ENCODE data around the gene SMARCD2.
"Not testable (repeated sequence)": the region's sequence is repeated elsewhere in the genome, so short reads cannot be mapped to it uniquely, and the experiment has no call there.

The SMARCD2 gene

DNA sequence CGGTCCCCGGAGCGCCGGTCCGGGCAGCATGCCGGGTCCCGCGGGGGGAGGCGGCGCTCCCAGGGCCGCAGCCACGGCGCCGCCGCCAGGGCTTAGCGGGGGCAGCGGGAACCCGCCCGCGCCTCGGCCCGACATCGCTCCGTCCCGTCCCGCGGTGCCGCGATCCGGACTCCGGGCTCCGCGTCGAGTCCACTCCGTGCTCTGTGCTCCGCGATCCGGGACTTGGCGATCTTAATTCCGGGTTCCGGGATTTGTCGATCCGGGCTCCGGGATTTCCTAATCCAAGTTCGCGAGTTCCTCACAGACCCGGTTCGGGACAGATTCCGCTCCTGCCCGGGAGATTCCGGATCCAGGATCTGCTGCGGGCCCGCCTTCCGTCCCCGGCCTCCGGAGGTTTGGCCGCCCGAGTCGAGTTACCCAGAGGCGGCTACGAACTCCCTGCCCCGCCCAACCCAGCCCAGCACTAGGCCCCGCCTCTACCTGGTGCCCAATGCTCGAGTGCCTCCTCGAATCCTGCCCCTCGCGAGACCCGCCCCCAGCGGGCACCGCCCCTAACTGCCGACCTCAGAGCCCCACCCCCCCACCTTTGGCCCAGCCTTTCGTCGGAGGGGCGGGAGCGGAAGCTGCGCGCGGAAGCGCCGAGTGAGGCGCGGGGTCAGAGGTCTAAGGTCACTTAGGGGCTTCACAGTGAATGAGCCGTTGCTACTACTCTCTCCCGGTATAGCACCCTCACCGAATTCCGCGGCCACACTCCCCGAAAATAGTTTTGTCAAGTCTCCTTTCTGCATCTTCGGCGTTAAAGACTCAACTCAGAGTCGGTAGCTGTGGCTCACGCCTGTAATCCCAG lies at the start of gene SMARCD2:
TSS of gene SMARCD2 (minus strand) at position 146 of the 847 bp plus-strand sequence. CDS start at position 135, 11 bp downstream.
- DNase-seq (ENCODE audit: low read depth), result peak; percentile 95

DNA sequence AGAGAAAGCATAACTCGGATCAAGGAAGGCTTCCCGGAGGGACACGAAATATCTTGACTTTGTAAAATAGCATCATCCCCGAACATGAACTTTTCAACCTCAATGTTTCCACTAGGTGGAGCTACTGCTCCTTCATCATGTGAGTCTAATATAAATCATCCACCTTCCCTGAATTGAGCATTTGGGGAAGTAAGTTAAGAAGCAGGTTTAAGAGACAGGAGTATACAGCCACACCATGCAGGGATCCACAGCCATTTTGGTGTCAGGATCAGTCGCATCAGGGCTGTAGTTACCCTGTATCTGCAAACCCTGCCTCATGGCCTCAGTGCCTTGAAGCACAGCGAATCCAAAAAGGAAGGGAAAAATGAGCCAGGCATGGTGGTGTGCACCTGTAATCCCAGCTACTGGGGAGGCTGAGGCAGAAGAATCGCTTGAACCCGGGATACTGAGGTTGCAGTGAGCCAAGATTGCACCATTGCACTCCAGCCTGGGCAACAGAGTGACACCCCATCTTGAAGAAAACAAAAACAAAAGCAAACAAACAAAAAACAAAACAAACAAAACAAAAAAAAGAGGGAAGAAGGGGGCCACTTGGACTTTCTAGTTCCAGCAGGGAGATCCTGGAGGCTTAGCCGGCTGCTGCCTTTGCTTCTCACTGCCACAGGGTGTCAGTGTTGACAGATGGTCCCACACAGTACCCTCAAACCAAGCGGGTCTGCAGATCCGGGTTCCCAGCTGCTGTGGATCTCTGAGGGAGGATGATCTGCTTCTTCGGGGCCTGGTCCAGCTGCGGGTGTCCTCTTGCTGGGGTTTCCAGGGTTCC lies 46.8 kb upstream of the SMARCD2 start:
- DNase-seq (ENCODE audit: low read depth), result not testable (repeated sequence)

DNA sequence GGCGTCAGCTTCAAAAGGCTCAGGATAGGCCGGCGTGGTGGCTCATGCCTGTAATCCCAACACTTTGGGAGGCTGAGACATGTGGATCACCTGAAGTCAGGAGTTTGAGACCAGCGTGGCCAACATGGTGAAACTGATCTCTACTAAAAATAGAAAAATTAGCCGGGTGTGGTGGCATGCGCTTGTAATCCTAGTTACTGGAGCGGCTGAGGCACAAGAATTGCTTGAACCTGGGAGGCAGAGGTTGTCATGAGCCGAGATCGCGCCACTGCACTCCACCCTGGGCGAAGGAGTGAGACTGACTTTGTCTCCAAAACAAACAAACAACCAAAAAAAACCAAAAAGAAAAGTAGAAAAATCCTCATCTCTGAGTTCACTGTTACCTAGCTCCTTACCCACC lies 42.6 kb upstream of the SMARCD2 start:
- not testable (repeated sequence) for DNase-seq (ENCODE audit: low read depth)

DNA sequence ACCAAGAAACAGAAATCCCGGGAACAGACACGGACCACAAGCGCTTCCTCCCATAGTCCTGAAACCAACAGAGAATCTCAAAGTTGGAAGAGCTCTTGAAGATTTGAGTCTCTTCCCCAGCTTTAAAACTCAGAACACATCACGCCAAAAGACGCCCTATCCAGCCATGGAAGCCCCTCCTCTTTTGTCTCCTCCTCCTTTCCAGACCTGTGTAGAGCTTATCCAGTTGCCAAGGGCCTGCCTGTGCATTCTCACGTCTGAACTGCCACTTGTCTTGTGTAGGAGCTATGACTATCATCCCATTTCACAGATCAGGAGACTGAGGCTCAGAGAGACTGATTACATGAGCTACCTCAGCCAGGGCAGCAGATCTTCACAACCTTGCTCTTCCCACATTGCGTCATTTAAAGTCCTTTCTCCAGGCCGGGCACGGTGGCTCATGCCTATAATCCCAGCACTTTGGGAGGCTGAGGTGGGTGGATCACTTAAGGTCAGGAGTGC lies 40.2 kb upstream of the SMARCD2 start:
- DNase-seq (ENCODE audit: low read depth), result not testable (repeated sequence)

DNA sequence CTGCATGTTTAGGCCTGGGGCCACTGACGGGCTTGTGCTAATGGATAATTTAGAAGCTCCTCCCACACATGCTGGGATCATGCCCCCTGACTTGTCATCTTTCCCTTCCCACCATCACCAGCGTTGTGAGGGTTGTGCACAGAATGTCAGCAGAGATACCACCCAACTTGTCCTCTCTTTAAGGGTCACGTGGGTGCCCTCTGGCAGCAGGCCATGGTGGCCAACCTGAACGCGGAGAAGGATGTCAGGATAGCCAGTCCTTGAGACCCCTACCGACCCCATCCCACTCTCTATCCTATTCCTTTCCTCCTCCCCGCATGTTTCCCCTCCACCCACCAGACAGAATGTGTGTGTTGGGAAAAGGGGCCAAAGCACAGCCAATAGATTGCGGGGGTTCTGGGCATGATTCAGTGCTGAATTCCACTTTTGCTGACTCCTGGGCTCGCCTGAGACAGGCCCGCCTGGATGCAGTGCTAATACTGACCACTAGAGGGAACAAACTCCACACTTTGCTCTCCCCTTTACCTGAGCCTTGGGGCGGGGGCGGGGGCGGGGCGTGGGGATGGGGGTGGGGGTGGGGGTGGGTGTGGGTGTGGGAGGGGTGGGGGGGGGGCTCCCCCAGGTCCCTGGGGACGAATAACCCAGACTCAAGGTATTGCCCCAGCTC lies 39.6 kb upstream of the SMARCD2 start, which contains the start of gene GH2:
TSS of gene GH2 (minus strand) at position 10 of the 667 bp plus-strand sequence. CDS start 143 bp downstream, outside the sequence.
- DNase-seq (ENCODE audit: low read depth), result peak; percentile 26

DNA sequence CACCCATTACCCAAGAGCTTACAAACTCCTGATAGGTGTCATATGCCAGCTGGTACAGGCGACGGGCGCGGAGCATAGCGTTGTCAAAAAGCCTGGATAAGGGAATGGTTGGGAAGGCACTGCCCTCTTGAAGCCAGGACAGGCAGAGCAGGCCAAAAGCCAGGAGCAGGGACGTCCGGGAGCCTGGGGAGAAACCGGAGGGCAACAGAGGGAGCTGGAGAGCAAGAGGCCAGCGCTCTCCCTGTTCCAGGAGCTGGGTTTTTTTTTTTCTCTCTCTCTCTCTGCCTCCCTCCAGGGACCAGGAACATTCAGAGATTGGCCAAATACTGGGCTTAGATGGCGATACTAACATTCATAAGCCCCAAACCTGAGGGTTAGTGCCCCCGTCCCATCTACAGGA lies 38.9 kb upstream of the SMARCD2 start:
- DNase-seq (ENCODE audit: low read depth), result not testable (repeated sequence)

DNA sequence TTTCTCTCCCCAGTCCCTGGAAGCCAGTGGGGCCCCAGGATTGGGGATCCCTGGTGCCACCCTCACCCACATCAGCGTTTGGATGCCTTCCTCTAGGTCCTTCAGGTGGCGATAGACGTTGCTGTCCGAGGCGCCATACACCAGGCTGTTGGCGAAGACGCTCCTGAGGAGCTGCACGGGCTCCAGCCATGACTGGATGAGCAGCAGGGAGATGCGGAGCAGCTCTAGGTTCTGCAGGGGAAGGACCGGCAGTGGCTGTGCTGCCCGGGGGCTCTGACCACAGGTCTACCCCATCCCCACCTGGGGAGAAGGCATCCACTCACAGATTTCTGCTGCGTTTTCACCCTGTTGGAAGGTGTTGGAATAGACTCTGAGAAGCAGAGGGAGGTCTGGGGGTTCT lies 38.2 kb upstream of the SMARCD2 start:
- DNase-seq (ENCODE audit: low read depth), result no peak

DNA sequence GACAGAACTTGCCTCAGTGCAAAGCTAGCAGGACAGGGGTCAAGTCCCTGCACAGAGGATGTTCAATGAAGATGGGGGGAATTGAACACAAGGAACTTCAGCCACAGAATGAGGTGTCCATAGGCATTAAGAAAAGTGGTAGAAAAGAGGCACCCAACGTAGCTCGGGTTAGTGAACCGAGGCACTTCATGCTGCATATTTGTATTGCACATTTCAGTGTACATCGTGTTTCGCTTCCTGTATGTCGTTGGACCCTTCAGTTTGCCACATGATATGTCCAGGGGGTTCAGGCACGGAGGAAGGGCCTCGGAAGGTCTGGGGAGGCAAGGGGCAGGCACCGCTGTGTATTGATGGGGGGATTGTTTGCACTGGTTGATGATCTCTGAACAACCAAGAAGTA lies 35.9 kb upstream of the SMARCD2 start:
- not testable (repeated sequence) for DNase-seq (ENCODE audit: low read depth)

DNA sequence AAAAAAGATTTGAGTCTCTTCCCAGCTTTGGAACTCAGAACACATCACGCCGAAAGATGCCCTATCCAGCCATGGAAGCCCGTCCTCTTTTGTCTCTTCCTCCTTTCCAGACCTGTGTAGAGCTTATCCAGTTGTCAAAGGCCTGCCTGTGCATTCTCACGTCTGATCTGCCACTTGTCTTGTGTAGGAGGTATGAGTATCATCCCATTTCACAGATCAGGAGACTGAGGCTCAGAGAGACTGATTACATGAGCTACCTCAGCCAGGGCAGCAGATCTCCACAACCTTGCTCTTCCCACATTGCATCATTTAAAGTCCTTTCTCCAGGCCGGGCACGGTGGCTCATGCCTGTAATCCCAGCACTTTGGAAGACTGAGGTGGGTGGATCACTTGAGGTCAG lies 32.2 kb upstream of the SMARCD2 start:
- not testable (repeated sequence) for DNase-seq (ENCODE audit: low read depth)

DNA sequence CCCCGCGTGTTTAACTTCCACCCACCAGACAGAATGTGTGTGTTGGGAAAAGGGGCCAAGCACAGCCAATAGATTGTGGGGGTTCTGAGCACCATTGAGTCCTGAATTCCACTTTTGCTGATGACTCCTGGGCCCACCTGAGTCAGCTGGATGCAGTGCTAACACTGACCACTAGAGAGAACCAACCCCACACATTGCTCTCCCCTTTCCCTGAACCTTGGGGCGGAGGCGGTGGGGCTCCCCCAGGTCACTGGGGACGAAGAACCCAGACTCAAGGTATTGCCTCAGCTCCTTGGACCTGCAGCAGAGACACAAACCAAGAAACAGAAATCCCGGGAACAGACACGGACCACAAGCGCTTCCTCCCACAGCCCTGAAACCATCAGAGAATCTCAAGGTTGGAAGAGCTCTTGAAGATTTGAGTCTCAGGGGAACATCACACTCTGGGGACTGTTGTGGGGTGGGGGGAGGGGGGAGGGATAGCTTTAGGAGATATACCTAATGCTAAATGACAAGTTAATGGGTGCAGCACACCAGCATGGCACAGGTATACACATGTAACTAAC lies 31.7 kb upstream of the SMARCD2 start:
- DNase-seq (ENCODE audit: low read depth), result not testable (repeated sequence)

DNA sequence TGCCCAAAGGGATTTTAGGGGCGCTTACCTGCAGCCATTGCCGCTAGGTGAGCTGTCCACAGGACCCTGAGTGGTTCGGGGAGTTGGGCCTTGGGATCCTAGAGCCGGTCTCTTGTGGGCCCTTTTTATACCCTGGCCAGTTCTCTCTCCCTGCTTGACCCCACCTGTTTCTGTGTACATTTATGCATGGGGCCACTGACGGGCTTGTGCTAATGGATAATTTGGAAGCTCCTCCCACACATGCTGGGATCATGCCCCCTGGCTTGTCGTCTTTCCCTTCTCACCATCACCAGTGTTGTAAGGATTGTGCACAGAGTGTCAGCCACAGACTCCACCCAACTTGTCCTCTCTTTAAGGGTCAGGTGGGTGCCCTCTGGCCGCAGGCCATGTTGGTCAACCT lies 31.1 kb upstream of the SMARCD2 start, which contains the start of gene CSH2:
TSS of gene CSH2 (minus strand) at position 101 of the 400 bp plus-strand sequence. CDS start at position 38, 63 bp downstream.
- not testable (repeated sequence) for DNase-seq (ENCODE audit: low read depth)

DNA sequence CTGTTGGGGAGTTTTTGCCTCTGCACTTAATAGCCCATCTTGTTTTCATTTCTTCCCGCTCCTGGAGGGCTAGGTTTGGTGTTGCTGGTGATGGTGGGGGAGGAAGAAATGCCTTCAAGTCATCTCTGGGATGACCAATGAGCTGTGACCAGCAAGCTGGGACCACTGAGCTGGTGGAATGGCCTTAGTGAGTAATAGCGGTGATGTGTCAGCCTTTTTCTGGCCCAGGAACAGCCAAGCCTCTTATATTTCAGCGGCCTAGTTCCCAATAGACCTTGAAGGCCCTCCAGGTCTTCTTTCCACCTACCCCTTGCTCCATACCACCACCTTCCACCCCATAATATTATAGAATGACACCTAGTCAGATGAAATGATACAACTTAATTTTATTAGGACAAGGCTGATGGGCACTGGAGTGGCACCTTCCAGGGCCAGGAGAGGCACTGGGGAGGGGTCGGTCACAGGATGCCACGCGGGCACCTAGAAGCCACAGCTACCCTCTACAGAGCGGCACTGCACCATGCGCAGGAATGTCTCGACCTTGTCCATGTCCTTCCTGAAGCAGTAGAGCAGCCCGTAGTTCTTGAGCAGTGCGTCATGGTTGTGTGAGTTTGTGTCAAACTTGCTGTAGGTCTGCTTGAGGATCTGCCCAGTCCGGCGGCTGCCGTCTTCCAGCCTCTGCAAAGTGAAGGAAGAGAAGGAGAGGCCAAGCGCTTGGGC lies 29.3 kb upstream of the SMARCD2 start:
- not testable (repeated sequence) for DNase-seq (ENCODE audit: low read depth)

DNA sequence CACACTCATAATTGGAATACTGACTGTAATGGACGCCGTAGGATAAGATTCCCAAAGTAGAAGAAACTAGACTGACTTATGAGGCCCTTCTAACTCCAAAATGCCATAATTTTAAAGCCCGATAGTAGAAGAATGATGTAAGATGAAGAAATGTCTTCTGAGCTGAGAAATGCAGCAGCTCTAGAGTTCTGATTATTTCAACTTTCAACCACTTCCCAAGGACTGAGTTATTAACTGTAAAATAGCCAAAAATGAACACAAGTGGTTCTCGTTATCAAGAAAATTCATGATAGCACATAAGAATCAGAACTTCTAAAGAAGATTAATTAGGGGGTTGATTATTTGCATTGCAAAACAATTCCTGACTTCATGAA lies 27.8 kb upstream of the SMARCD2 start:
- DNase-seq (ENCODE audit: low read depth), result not testable (repeated sequence)

DNA sequence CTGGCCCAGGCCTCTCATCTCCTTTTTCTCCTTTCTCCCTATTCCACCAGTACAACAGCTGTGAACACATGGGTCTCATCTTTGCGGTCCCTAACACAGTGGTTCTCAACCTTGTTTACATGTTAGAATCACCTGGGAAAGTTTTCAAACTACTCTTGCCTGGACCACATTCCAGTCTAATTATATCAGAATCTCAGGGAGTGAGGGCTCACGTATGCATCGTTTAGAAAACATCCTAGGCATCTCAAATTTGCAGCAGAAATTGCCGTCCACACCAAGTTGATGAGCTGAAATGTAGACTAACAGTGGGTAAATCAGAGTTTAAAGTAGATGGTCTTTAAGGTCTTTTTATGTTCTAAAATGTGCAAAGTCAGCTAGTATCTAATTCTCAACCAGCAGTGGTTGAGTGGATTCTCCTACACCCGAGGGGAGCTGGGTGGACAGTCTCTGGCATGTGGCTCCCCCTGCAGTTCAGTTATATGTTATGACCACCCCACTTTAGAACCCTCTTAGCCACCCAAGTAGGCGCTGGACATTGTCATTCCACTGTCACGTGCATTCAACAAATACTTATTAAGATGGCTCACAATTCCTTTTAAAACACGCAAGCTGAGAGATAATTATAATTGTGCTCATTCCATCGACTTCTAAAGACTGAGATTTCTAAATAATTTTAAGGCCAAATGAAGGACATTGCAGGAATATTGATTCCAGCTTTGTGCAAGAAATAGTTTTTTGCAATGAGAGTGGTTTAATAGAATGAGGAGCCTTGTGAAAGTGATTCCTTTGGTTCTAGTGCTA lies 27.2 kb upstream of the SMARCD2 start:
- DNase-seq (ENCODE audit: low read depth), result not testable (repeated sequence)

DNA sequence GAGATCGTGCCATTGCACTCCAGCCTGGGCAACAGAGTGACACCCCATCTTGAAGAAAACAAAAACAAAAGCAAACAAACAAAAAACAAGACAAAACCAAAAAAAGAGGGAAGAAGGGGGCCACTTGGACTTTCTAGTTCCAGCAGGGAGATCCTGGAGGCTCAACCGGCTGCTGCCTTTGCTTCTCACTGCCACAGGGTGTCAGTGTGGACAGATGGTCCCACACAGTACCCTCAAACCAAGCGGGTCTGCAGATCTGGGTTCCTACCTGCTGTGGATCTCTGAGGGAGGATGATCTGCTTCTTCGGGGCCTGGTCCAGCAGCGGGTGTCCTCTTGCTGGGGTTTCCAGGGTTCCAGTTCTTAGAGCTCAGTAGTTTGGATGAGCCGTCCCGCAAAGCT lies 24.1 kb upstream of the SMARCD2 start:
- DNase-seq (ENCODE audit: low read depth), result not testable (repeated sequence)

DNA sequence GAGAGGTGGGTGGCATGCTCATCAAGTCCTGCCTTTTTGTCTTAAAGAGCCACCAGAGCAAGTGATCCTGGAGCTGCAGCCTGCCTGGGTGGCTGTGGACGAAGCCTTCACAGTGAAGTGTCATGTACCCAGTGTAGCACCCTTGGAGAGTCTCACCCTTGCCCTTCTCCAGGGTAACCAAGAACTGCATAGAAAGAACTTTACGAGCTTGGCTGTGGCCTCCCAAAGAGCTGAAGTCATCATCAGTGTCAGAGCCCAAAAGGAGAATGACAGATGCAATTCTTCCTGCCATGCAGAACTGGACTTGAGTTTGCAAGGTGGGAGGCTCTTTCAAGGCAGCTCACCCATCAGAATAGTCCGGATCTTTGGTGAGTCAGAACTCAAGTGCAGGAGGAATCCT lies 16.8 kb upstream of the SMARCD2 start:
- no peak for DNase-seq (ENCODE audit: low read depth)

DNA sequence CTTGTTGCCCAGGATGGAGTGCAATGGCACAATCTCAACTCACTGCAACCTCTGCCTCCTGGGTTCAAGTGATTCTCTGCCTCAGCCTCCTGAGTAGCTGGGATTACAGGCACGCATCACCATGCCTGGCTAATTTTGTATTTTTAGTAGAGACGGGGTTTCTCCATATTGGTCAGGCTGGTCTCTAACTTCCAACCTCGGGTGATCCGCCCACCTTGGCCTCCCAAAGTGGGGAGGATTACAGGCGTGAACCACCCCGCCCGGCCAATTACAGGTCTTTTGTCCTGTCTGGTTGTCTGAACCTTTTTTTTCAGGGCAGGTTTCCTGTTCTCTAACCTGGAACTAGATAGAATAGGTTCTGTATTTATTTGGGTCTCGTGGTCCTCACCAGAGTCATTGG lies 13.9 kb upstream of the SMARCD2 start:
- not testable (repeated sequence) for DNase-seq (ENCODE audit: low read depth)

DNA sequence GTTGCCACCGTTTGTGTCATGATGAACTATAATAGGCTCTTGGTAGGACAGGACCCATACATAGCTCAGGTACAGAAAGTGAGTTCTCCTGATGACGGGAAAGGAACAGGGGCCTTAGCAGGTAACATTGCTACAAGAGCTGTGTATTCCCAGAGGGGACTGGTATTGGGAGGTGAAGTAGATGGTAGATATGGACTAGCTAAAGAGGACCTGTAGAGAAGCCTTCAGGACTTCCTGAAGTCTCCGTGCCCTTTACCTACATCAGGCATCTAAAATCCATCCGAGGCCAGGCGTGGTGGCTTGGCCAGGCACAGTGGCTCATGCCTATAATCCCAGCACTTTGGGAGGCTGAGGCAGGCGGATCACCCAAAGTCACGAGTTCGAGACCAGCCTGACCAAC lies 12.7 kb upstream of the SMARCD2 start:
- DNase-seq (ENCODE audit: low read depth), result no peak

DNA sequence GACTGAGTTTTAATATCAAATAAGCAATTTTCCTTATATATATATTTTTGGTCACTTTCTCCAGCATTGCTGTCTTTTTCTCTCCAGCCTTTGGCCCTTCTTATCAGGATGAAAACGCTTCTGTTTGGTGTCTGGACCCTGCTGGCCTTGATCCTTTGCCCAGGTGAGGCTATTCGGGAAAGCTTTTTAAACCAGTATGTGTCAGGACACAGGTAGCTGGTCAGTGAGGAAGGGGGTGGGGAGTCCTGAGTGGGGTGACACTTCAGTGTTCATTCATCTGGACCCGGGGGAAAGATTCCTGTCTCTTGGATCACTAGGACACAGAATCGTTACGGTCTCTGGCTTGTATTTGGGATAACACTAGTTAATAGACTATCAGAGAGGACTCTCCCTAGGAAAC lies 12.2 kb upstream of the SMARCD2 start:
- DNase-seq (ENCODE audit: low read depth), result no peak

DNA sequence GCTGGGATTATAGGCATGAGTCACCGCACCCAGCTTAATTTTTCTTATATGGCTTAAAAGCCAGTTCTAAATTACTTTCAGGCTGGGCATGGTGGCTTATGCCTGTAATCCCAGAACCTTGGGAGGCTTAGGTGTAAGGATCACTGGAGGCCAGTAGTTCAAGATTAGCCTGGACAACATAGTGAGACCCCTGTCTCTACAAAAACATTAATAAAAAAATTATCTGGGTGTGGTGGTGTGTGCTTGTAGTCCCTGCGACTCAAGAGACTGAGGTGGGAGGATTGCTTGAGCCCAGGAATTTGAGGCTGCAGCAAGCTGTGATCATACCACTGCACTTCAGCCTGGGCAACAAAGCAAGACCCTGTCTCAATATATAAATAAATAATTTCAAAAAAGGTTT lies 10.8 kb upstream of the SMARCD2 start:
- no peak for DNase-seq (ENCODE audit: low read depth)

Measured in stimulated activated CD8-positive, alpha-beta memory T cell treated with anti-CD3 and anti-CD28 coated beads, Interleukin-15, amount 100 ng/mL, for 24 hours (primary cell).